HCT116 (cell line): ENCODE data around the gene EIF4A3. TPM values are rescaled to one million over a fixed set of nuclear protein-coding genes. Genes with fewer than 3 reads are reported as not detected.

ENCODE experiments used
- ATAC-seq: fragments of 200-7000 bp; cut with Tn5 transposase; 2 replicates; pipeline ENCODE4 v1.9.1; 2020; ENCODE audit warnings: mild to moderate bottlenecking, moderate library complexity
- BruUV-seq: library from RNA; stranded (reverse); fragments of 400-500 nt; replicated peaks from 2 replicates; lab custom pipeline; 2021; lab: Mats Ljungman, UMichigan
- CTCF ChIA-PET: fragments of 300-600 bp; sonication (Branson Sonifier 250); formaldehyde crosslinking; loops from one replicate; lab custom pipeline; 2021; ENCODE audit warnings: antibody characterized with exemption; lab: Charles Lee
- POLR2A ChIA-PET: fragments of 300-600, 350-600 bp; sonication (Branson Sonifier 250); formaldehyde crosslinking; loops from one replicate; lab custom pipeline; 2021; ENCODE audit warnings: antibody characterized with exemption; lab: Charles Lee
- RAD21 ChIA-PET, 2 experiments: fragments of 300-600 bp; sonication (Branson Sonifier 250); formaldehyde crosslinking; loops; one replicate each; lab custom pipeline; 2023; ENCODE audit warnings: low total read pairs in 2 of 2; ENCODE audit not compliant: uncharacterized antibody in 2 of 2, unreplicated experiment in 2 of 2, low non-redundant PET in 1 of 2; lab: Charles Lee
- DNase-seq: peaks from one replicate; pipeline ENCODE4 v3.0.0-alpha.2; 2010; ENCODE audit warnings: low read depth, low spot score
- H2AFZ ChIP-seq: fragments of 200-600 bp; shearing (Covaris generic), sonication (generic); 2 replicates; pipeline ENCODE4 v1.6.1; 2017; ENCODE audit warnings: low read depth, mixed run types, mixed read lengths, antibody characterized with exemption, low read length; ENCODE audit not compliant: poor library complexity, severe bottlenecking
- H3K27ac ChIP-seq: 2 replicates; pipeline ENCODE4 v1.5.1; 2012; ENCODE audit warnings: low read depth, low read length
- H3K27me3 ChIP-seq: fragments of 200-600 bp; sonication (generic); 2 replicates; pipeline ENCODE4 v1.6.1; 2016; ENCODE audit warnings: mixed run types, low read length, mixed read lengths; ENCODE audit not compliant: insufficient read depth
- H3K36me3 ChIP-seq, 2 experiments: fragments of 200-500 bp in 1 of 2; fragments of 200-600 bp in 1 of 2; sonication (Bioruptor generic) in 1 of 2; sonication (generic) in 1 of 2; 2 replicates each; pipeline versions ENCODE4 v1.5.1 to v1.6.1; 2014 to 2016; ENCODE audit warnings: low read length in 2 of 2, inconsistent platforms in 1 of 2, mixed read lengths in 1 of 2, mixed run types in 1 of 2; ENCODE audit not compliant: insufficient read depth in 2 of 2, control insufficient read depth in 1 of 2
- H3K4me1 ChIP-seq, 2 experiments: fragments of 200-600 bp in 1 of 2; sonication (generic) in 1 of 2; 2 replicates each; pipeline versions ENCODE4 v1.5.1 to v1.6.1; 2012 to 2017; ENCODE audit warnings: low read length in 2 of 2, inconsistent platforms in 1 of 2, mild to moderate bottlenecking in 1 of 2, mixed read lengths in 1 of 2, mixed run types in 1 of 2, moderate library complexity in 1 of 2; ENCODE audit not compliant: insufficient read depth in 2 of 2, control insufficient read depth in 1 of 2
- H3K4me2 ChIP-seq: fragments of 200-600 bp; sonication (generic); 2 replicates; pipeline ENCODE4 v1.6.1; 2017; ENCODE audit warnings: mixed run types, low read length, mixed read lengths
- H3K4me3 ChIP-seq, 2 experiments: fragments of 200-600 bp in 1 of 2; sonication (generic) in 1 of 2; replicated peaks in 1 of 2; 2 replicates each; pipeline ENCODE4 v1.5.1; 2011 to 2016; ENCODE audit warnings: low read length in 2 of 2, control low read depth in 1 of 2, low read depth in 1 of 2, mild to moderate bottlenecking in 1 of 2, mixed read lengths in 1 of 2, mixed run types in 1 of 2
- H3K79me2 ChIP-seq: fragments of 200-600 bp; sonication (generic); 2 replicates; pipeline ENCODE4 v1.6.1; 2017; ENCODE audit warnings: mild to moderate bottlenecking, mixed run types, low read length, moderate library complexity, mixed read lengths; ENCODE audit not compliant: insufficient read depth
- H3K9ac ChIP-seq: fragments of 200-600 bp; sonication (generic); 2 replicates; pipeline ENCODE4 v1.6.1; 2016; ENCODE audit warnings: low read length, mixed read lengths
- H3K9me2 ChIP-seq: fragments of 200-600 bp; sonication (generic), shearing (Covaris generic); 2 replicates; pipeline ENCODE4 v1.6.1; 2017; ENCODE audit warnings: mixed run types, mild to moderate bottlenecking, moderate library complexity; ENCODE audit not compliant: insufficient read depth
- H3K9me3 ChIP-seq, 2 experiments: fragments of 200-500 bp in 1 of 2; fragments of 200-600 bp in 1 of 2; sonication (Bioruptor generic) in 1 of 2; sonication (generic) in 1 of 2; 2 replicates each; pipeline ENCODE4 v1.6.1; 2014 to 2017; ENCODE audit warnings: low read length in 2 of 2, mixed read lengths in 2 of 2, inconsistent platforms in 1 of 2, low read depth in 1 of 2, mild to moderate bottlenecking in 1 of 2, mixed run types in 1 of 2, moderate library complexity in 1 of 2; ENCODE audit not compliant: control insufficient read depth in 1 of 2, insufficient read depth in 1 of 2
- H4K20me1 ChIP-seq: fragments of 200-600 bp; sonication (generic), shearing (Covaris generic); 2 replicates; pipeline ENCODE4 v1.6.1; 2017; ENCODE audit warnings: mixed run types, mild to moderate bottlenecking, moderate library complexity; ENCODE audit not compliant: insufficient read depth
- ATF3 ChIP-seq: IDR thresholded peaks from 2 replicates; pipeline ENCODE4 v1.6.1; 2012
- CBX3 ChIP-seq: IDR thresholded peaks from 2 replicates; pipeline ENCODE4 v1.6.1; 2012; ENCODE audit warnings: low read depth
- EGR1 ChIP-seq: IDR thresholded peaks from 2 replicates; pipeline ENCODE4 v1.6.1; 2012; ENCODE audit warnings: low read depth
- MAX ChIP-seq: IDR thresholded peaks from 2 replicates; pipeline ENCODE4 v1.6.1; 2012
- POLR2A ChIP-seq: IDR thresholded peaks from 2 replicates; pipeline ENCODE4 v1.7.0; 2011; ENCODE audit warnings: borderline replicate concordance; ENCODE audit not compliant: insufficient read depth, insufficient read length; ENCODE audit errors: extremely low read depth
- REST ChIP-seq: IDR thresholded peaks from 2 replicates; pipeline ENCODE4 v1.6.1; 2012; ENCODE audit warnings: low read depth
- SP1 ChIP-seq: IDR thresholded peaks from 2 replicates; pipeline ENCODE4 v1.6.1; 2012; ENCODE audit warnings: low read depth
- SRF ChIP-seq: IDR thresholded peaks from 2 replicates; pipeline ENCODE4 v1.6.1; 2012; ENCODE audit warnings: low read depth
- ZBTB33 ChIP-seq: IDR thresholded peaks from 2 replicates; pipeline ENCODE4 v1.6.1; 2011; ENCODE audit warnings: mild to moderate bottlenecking, low read length, moderate library complexity; ENCODE audit not compliant: insufficient replicate concordance; ENCODE audit errors: extremely low read depth
- intact Hi-C: fragments of 100-400 bp; cut with micrococcal nuclease; formaldehyde crosslinking; loops from 2 replicates; pipeline ENCODE4 v1.10.0; 2022
- total RNA-seq: library from RNA; stranded (reverse); gene quantifications from one replicate; pipeline ENCODE4 v1.2.1, GENCODE V29; 2021; ENCODE audit not compliant: unreplicated experiment

EIF4A3 gene
- total RNA-seq, 1 experiment from 2014 or later, result 248 TPM

DNA sequence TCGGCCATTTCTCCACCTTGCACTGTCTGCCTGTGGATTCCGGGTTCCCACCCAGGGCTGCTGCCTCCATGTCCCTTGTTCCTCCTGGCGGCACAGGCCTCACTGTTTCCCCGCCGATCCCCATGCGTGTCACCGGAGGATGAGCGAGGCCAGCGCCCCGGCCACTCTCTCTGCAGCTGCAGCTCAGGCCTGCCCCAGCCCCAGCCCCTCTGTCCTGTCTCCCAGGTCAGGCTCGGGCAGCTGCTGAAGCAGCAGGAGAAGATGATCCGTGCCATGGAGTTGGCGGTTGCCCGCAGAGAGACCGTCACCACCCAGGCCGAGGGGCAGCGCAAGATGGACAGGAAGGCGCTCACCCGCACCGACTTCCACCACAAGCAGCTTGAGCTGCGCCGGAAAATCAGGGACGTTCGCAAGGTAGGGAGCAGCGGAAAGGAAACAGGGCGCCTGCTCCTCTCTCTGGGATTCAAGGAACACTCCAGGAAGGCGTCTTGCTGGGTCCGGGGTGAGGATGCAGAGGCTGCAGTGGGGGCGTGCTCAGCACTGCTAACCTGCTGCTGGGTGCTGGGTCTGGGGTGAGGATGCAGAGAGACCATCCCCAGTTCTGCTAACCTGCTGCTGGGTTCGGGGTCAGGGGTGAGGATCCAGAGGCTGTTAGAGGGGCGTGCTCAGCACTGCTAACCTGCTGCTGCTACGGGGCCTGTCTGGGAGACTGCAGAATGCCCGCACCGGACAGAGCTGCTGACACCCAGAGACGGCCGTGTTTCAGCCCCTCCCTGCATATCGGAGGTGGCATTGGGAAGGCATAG lies 51.7 kb downstream of the EIF4A3 start:
- H3K9me3 ChIP-seq, result no peaks in the 10 kb centered on the region
- no TSS peak for BruUV-seq
- CTCF ChIA-PET, result no interaction called here
- no peak for TF ChIP-seq SRF
- TF ChIP-seq SP1, result no peak
- TF ChIP-seq, all 23 proteins: peak for 0
- ATAC-seq, result no peak
- H2AFZ ChIP-seq, result no peak overlapping the region
- H3K27me3 ChIP-seq, result no peaks in the 10 kb centered on the region
- RAD21 ChIA-PET, result no interaction called here
- no peaks in the 10 kb centered on the region for H3K79me2 ChIP-seq
- POLR2A ChIA-PET, result no interaction called here
- no peak overlapping the region for H3K27ac ChIP-seq
- H3K36me3 ChIP-seq, result no peaks in the 10 kb centered on the region
- H3K4me3 ChIP-seq, result no peak overlapping the region
- H3K4me2 ChIP-seq, result no peak overlapping the region
- no peaks in the 10 kb centered on the region for H4K20me1 ChIP-seq
- no peak overlapping the region for H3K9ac ChIP-seq
- peaks cover 0 to 8% of the 10 kb centered on the region in 2 experiments; a peak in 1 of 4 replicates for H3K4me1 ChIP-seq
- H3K9me2 ChIP-seq, result no peaks in the 10 kb centered on the region
- intact Hi-C loops, result no loop called here
- DNase-seq, result no peak

DNA sequence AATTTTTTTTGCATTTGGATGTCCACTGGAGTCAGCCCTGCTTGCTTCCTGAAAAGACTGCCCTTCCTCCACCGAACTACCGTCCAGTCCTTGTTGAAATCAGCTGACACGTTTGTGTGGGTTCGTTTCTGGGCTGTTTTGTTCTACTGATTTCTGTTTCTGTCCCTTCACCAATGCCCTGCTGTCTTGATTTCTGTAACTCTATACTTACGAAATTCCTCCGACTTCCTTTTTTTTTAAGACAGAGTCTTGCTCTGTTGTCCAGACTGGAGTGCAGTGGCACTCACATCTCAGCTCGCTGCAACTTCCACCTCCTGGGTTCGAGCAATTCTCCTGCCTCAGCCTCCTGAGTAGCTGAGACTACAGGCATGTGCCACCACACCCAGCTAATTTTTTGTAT lies 54.0 kb downstream of the EIF4A3 start:
- no peaks in the 10 kb centered on the region for H4K20me1 ChIP-seq
- H3K9me2 ChIP-seq, result no peaks in the 10 kb centered on the region
- intact Hi-C loops, result no loop called here
- no peak for ATAC-seq
- no peak overlapping the region for H3K4me3 ChIP-seq
- no peak overlapping the region for H3K9ac ChIP-seq
- no peak for DNase-seq
- no TSS peak for BruUV-seq
- H2AFZ ChIP-seq, result no peak overlapping the region
- H3K4me2 ChIP-seq, result no peak overlapping the region
- no peak overlapping the region for H3K27ac ChIP-seq
- no peaks in the 10 kb centered on the region for H3K27me3 ChIP-seq
- CTCF ChIA-PET, result interaction anchor here (1.5 to 2.3 kb wide), 2 partner anchors 9 to 11 kb away, joined by 7 to 21 read pairs; partner anchors contain the start of gene GAA
- no peaks in the 10 kb centered on the region for H3K36me3 ChIP-seq
- no peaks in the 10 kb centered on the region for H3K79me2 ChIP-seq
- RAD21 ChIA-PET, result no interaction called here
- H3K9me3 ChIP-seq, result no peaks in the 10 kb centered on the region
- POLR2A ChIA-PET, result interaction anchor here (1.6 kb wide), 1 partner anchor 8 kb away, joined by 6 read pairs; the partner anchor contains the start of gene GAA
- no peaks in the 10 kb centered on the region for H3K4me1 ChIP-seq
- TF ChIP-seq EGR1, result no peak
- no peak for TF ChIP-seq ZBTB33
- TF ChIP-seq CBX3, result no peak
- no peak for TF ChIP-seq REST
- no peak for TF ChIP-seq ATF3
- TF ChIP-seq SP1, result no peak
- no peak for TF ChIP-seq SRF
- TF ChIP-seq MAX, result no peak
- TF ChIP-seq POLR2A, result no peak
- TF ChIP-seq, all 23 proteins: peak for 0
